HG03432 (cell line): ENCODE results near the gene JAKMIP1.

Experiments
- ATAC-seq: cut with Tn5 transposase; IDR thresholded peaks from one replicate; pipeline ENCODE4 v1.9.1; 2021; ENCODE audit warnings: mild to moderate bottlenecking, moderate library complexity; ENCODE audit not compliant: unreplicated experiment

JAKMIP1 gene

DNA sequence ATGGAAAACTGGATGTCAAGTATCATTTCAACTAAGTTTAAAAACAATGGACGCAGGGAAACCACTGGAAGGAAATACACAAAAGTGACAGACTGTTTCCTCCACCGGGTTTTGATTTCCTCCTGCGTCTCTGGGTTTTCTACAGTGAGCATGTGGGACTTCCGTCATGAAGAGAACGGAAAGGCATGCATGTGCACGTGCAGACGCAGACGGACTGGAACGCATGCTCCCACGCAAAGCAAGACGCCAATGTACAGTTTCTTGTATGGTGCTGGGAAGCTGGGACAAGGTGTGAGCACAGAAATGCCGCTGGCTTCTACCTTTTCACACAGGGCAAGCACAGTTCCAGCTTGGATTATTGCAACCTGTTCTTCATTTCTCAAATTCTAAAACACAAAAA is 151.8 kb downstream of the JAKMIP1 start:
- ATAC-seq, result no peak

DNA sequence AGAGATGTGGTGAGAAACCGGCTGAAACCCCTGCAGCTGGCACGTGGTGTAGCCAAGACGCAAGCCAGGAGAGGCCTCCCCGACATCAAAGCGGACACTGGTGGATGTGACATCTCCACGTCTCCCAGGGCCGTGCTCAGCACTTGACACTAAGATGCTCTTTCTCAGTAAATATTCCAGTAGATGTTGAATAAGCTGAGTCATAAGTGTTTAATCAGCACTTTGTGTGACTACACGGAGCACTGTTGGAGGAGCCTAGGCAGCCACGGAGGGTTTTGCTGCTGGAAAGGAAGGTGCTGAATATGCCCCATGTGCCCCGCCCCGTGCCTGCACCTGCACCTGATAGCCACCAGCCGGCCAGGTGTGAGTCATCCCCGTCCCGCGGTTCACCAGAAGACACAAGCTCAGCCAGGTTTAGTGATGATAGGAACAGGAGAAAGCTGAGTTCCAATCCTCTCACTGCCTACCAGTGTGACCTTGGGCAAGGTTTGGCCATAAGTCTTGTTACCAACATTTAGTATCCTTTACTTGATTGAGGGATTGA is 153.1 kb downstream of the JAKMIP1 start:
- no peak for ATAC-seq

DNA sequence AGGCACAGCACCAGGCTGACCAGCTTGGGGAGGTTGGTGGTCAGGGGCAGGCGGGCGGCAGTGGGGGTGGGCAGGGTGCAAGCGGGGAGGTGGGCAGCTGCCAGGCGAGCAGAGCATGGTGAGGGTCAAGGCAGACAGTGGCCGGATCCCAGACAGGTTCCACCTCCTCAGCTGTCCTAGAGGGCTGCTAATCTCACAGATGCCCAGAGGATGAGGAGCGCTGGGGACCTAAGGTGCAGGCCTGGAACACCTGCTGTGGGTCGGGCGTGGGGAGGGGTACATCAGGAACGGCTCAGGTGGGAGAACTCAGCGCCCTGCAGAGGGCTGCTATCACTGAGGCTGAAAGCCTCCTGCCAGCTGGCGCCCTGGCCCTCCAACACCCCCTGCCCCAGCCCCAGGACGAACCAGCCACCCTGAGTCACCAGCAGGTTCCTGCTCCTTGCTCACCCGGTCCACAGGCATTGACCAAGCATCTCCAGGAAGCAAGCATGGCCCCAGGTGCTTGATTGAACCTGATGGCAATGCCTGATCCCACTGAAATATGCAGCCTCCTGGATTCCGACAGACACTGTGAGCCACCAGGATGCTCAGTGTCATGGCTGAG is 153.7 kb downstream of the JAKMIP1 start:
- no peak for ATAC-seq

DNA sequence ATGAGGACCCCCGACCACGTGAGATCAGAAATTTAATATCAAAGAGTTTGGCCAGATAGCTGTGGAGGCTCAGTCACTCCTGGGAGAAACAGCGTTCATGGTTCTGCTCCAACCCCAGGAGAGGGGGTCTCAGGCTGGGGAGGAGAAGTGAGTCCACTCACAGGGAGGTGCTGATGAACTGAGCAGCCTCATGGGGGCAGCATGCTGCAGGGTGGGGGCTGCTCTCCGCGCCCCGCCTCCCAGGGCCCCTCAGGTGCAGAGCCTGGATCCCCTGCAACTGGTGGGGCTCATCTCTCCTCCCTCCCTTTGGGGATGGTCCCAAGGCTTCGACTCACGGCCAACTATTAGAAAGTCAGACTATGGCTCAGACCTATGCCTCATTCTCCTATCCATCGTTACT is 155.5 kb downstream of the JAKMIP1 start:
- no peak for ATAC-seq

DNA sequence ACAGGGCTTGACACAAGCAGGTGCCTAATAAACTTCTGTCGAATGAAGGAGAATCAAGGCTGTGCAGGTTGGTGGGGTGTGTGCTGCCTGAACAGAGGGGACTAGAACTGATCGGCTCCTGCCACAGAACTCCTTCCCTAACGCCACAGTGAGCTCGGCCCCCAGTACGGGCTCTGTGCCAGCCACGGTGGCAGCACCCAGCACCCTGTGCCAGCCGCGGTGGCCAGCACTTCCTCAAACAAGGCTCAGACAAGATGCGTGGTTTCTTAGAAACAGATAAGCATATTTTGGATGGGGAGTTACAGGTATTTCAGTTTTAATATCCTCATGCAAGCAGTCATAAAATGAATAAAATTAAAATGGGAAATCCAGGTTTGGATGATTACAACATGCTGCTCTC is 156.1 kb downstream of the JAKMIP1 start:
- ATAC-seq, result no peak

DNA sequence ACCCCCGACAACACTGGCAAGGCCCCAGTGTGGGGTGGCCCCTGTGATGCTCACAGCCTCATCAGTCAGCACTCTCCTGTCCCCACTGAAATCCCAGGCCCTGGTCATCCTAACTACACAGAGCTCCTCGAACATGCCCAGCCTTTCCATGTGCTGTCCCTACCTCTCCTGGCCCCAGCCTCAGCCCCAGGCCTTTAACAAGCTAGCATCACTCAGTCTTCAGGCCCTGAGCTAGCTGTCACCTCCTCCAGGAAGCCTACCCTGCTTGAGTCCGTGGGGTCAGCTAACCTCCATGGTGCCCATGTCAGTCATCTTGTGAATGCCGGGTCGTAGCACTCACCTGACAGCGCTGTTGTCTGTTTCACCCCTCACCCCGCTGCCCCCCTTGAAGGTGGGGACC is 156.5 kb downstream of the JAKMIP1 start:
- ATAC-seq, result no peak

DNA sequence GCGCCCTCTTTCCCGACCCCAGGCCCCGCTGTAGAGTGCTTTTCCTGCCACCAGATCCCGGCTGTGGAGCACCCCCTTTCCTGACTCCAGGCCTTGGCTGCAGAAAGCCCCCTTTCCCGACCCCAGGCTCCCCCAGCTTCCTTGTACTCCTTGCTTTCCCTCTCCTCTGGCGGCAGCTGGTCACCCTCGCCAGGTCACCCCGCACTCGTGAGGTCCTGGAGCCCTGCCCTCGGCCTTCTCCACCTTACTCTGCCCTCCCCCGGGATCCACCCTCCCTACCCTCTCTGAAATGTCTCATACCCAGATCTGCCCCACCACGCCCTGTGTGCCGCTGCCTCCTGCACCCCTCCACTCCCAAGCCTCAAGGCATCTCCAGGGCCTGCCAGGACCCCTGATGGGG is 157.2 kb downstream of the JAKMIP1 start:
- no peak for ATAC-seq

DNA sequence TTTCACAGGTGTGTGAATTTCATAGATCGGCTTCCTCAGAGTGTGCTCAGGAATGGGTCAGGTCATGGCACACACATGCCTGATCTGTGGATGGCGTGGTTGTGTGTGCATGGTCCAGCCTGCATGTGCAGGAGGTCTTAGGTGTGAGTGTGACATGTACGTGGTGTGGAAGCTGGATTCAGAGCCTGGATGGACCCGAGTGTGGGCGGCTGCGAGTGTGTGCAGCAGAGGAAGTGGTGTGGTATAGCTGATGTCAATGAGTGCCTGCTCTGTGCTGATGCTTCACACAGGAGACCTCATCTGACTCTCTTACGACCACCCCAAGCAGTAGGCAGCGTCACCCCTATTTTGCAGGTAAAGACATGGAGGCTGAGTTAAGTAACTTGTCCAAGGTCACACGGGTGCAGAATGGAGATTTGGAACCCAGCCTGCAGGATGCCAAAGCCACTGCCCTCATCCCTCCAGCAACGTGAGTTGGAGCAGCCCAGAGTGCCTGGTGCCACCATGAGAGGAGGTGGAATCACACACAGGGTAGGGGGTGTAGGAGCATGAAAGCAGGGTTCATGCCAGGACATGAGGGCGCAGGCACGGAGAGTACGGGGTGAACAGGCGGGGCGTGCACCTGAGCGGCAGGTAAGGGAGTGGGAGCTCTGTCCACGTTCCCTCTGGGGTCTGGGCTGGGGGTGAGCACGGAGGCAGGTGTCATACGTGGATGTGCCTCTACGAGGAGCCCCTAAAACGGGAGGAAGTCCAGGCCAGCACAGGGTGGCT is 157.9 kb downstream of the JAKMIP1 start:
- no peak for ATAC-seq

DNA sequence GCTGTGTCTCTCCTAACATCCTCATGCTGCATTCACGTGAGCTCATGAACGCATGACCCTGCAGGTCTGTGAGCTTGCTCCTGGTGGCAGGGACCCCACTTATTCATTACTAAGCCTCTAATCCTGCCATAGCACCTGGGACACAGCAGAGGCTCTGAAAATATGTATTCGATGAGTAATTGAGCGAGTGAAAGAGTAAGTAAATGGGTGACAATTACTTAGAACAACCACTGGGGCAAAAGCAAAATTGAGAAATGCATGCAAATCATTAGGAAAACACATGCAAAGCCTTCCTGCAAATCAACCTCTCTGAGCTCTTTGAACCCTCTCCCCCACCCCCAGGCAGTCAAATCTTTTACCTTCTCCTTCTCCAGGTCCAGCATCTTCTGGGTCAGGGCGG is 158.5 kb downstream of the JAKMIP1 start:
- no peak for ATAC-seq

DNA sequence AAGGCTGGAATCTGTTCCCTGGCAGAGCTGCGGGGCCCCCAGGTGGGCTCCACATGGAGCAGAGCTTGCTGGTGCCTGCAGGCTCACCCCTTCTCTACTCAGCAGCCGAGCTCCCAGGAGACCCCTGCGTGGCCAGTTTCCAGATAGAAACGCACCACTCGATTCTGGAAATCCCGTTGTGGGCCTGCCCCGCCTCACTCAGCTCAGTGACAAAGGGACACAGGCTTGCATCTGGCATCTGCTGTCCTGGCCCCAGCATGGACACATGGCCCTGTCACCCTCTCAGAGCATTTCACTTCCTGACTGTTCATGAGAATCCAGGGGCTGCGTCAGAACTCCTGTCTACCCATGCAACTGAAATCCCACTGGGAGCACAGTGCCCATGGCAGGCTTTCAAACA is 161.6 kb downstream of the JAKMIP1 start:
- no peak for ATAC-seq

DNA sequence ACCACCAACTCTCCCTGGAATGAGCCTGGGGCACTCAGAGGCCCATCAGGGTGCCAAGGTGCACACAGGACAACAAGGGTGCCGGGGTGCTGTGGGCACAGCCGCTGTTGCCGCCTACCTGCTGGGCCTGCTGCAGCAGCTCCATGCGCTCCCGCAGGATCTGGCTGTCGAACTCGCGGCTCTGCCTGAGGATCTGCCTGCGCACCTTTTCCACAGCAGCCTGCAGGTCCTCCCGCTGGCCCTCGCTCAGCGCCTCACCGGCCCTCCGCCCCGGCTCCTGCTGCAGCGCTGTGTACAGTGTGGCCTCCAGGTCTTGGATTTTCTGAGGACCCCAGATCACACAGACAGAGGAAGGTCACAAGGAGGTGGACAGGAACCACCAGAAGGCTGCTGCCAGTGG is 164.6 kb downstream of the JAKMIP1 start:
- no peak for ATAC-seq

DNA sequence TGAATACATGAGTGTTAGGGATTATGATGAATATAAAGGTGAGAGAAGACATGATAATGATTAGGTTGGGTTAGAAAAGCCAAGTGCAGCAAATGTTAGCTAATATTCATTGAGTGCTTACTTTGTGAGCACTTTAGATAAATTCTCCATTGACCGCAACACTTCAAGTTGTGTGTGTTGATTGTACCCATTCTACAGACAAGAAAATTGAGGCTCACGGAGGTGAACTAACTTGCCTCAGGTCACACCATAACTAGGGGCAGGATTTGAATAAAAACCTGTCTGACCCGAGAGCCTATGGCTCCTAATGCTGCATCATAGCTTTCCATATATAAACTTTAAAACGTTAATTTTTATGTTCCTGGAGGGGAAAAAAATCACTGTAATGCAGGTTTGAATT is 167.0 kb downstream of the JAKMIP1 start:
- ATAC-seq, result no peak

DNA sequence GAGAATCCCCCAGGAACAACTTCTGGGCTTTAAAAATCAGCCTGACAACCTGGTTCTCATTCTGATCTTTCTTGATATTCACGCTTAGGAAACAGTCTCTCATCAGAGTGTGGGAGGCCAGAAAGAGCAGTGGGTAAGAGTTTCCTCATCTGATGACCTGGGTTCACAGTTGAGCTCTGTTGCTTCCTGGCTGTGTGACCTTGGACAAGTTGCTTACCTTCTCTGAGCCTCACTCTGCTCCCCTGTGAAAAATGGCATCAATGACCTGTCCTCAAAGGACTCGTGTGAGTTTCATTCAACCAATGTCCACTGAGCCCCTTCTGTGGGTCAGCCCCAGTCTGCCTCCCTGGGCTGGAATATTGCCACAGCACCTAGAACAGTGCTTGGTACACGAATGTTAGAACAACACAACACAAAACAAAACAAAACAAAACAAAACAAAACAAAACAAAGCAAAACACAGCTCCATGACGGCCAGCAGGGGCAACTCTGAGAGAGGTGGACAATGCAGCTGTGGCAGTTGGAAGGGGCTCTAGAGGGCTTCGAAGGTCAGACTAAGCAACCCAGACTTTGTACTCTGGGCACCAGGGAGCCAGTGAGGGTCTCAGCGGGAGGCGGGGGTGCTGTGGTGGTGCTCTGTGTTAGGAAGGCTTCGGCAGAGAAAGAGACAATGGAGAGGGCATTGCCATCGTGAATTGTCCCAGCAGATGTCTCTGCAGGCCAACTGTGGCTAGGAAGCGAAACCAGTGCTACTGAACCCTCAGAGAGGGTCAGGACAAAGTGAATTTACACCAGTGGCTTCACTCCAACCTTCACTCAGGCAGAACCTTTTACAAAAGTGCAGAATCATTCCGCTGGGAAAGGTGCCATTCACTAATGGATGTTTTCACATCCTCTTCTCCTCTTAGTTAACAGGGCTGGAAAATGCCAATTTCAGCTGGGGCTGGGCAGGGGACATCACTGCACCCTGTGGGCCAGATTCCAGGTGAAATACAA is 167.8 kb downstream of the JAKMIP1 start:
- no peak for ATAC-seq

DNA sequence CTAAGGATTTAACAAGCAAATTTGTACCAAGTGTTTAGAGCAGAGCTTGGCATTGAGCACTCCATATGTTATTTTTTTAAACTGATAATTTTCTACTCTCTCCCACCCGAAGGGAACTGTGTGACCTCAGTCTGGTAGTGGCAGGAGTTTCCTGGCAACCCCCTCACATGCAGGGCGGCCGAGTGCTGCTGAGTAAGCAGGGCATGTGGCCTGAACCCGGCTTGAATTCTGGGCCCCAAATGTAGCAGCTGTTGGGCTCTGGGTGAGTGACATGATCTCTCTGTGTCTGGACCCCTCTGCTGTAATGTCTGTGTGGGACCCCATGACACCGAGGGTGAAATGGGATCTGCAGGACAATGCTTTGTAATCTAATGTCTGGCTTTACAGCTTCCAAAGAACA is 168.5 kb downstream of the JAKMIP1 start:
- ATAC-seq, result no peak

DNA sequence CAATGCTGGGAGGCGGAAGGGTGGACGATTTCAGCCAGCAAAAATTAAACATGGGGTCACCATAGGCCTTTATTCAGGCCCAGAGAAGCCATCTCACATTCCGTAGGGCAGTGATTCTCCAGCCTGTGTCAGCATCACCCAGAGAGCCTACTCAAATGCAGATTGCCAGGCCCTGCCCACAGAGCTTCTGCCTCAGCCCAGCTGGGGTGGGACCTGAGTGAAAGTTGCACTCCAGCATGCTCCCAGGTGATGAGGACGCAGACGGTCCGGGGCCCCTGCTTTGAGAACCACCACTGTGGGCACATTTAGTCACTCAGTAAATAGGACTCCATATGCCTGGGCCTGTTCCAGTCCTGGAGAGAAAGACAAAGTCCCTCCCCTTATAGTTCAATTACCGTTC is 169.7 kb downstream of the JAKMIP1 start:
- ATAC-seq, result no peak

DNA sequence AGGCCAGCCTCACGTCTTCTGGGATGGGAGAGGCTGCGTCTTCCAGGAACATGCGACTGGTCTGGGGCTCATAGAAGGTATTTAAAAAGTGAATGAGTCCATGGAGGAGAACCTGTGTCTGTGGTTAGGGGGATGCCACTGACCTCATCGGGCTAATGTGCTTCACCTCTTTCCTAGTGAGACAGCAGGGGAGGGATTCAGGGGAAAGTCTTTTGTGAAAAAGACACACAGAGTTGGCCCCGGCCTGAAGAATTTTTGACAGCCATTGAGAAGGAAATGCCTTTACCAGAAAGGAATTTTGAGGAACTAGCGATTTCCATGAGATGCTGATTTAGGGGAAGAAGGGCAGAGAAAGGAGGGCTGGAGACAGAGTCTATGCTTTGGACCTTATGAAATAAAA is 171.1 kb downstream of the JAKMIP1 start:
- ATAC-seq, result no peak

DNA sequence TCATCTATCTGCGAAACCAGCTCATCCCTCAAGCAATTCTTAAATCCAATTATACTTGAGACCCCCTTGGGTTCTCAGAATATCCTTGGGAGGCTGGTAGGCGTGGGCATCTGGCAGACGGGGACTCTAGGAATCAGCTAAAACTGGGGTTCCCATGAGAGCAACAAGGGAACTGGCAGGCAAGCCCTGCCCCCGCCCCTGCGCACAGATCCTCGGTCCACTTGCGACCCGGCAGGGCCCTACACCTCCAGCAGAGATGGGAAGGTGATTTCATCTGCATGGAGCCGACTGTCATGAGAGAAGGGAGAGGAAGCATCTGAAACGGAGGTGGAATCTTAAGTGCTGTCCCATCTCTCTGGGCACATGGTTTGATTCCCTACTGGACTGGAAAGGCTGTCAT is 172.2 kb downstream of the JAKMIP1 start:
- no peak for ATAC-seq

DNA sequence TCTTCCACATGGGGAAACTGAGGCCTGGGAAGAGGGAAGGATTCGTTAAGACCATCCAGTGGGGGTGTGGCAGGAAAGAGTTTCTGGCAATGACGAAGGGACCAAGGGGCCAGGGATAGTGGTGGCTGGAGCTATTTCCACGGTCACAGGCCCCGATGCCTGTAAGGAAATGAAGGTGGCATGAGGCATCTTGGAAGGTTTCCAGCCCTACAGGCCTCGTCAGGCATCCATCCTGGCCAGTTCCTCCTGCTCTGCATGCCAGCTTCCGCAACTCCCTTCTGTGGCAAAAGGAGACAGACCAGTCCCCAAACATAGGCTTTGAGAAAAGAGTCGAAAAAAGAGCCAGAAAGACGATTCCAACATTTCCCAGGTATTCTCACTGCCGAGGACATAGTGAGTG is 173.0 kb downstream of the JAKMIP1 start:
- no peak for ATAC-seq

DNA sequence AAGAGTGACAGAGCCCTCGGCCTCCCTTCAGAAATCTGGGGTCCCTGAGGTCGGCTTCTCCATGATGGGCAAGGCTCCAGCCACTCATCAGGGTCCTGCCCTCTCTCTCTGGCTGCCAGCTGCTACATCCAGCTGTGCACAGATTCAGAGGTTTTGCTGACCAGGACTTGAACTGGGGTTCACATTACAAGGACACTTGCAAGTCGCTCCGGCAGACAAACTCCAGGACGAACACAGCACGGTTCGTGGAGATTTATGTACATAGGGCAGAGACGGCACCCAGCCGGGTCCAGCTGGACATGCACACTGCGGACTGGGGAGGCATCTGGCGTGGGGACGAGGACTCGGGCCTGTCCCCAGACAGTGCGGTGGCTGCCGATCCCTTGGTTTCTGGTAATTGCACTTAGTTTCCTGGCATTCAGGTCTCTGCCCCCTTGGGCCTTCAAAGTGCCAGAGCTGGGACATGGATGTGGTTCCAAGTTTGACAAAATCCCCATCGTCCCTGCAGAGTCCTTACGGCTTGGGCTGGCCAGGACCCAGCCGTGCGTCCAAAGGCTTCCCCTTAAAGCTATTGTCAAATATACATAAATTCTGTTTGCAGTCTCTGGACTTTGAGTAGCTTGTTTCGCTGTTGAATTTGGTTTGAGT is 175.9 kb downstream of the JAKMIP1 start:
- ATAC-seq, result no peak

DNA sequence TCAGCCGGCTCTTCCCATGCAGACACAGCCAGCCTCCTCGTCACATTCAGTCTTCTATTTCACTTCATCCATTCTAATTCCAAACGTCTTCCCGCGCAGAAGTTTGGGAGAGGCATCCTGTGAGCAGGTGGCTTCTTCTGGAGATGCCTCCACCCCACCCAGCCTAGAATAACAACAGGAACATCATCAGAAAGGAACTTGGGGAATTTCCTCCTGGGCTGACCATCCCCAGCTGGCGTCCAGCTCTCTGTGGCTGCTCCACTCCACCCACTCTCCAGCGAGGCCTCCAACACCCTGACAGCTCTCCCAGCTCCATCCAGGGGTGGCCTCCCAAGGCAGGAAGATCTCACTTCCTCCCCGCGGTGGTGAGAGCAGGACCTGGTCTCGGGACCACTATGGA is 176.6 kb downstream of the JAKMIP1 start:
- ATAC-seq, result no peak
